H9 (cell line): ENCODE data around the gene KRTAP6-1. TPM values are rescaled to one million over a fixed set of nuclear protein-coding genes. Genes with fewer than 3 reads are reported as not detected.

Experiments
- DNase-seq: peaks from one replicate; pipeline ENCODE4 v3.0.0-alpha.2; 2017
- H2AFZ ChIP-seq: one replicate; pipeline ENCODE4 v1.6.1; 2013; ENCODE audit warnings: mild to moderate bottlenecking, low read length, control low read depth, moderate library complexity
- H2AK5ac ChIP-seq: 2 replicates; pipeline ENCODE4 v1.6.1; 2013; ENCODE audit warnings: low read length, control low read depth, mixed read lengths; ENCODE audit not compliant: insufficient read length
- H2BK120ac ChIP-seq: one replicate; pipeline ENCODE4 v1.6.1; 2013; ENCODE audit warnings: low read depth, mild to moderate bottlenecking, low read length, control low read depth, inconsistent platforms; ENCODE audit not compliant: poor library complexity, severe bottlenecking
- H2BK12ac ChIP-seq: 2 replicates; pipeline ENCODE4 v1.6.1; 2013; ENCODE audit warnings: low read length, control low read depth, mixed read lengths, low read depth; ENCODE audit not compliant: insufficient read length
- H2BK15ac ChIP-seq: 2 replicates; pipeline ENCODE4 v1.6.1; 2013; ENCODE audit warnings: low read depth, low read length, control low read depth
- H2BK20ac ChIP-seq: one replicate; pipeline ENCODE4 v1.6.1; 2013; ENCODE audit warnings: low read depth, mild to moderate bottlenecking, low read length, control low read depth, inconsistent platforms; ENCODE audit not compliant: poor library complexity, severe bottlenecking
- H2BK5ac ChIP-seq: 2 replicates; pipeline ENCODE4 v1.6.1; 2013; ENCODE audit warnings: low read length, control low read depth, mixed read lengths; ENCODE audit not compliant: insufficient read length
- H3K14ac ChIP-seq: 2 replicates; pipeline ENCODE4 v1.6.1; 2013; ENCODE audit warnings: low read length, control low read depth; ENCODE audit not compliant: insufficient read depth
- H3K18ac ChIP-seq: 2 replicates; pipeline ENCODE4 v1.6.1; 2013; ENCODE audit warnings: low read depth, mild to moderate bottlenecking, mixed read lengths, low read length, control low read depth; ENCODE audit not compliant: insufficient read length
- H3K23ac ChIP-seq: 2 replicates; pipeline ENCODE4 v1.6.1; 2013; ENCODE audit warnings: low read length, control low read depth, mixed read lengths, low read depth; ENCODE audit not compliant: insufficient read length
- H3K23me2 ChIP-seq: 2 replicates; pipeline ENCODE4 v1.6.1; 2013; ENCODE audit warnings: low read depth, mild to moderate bottlenecking, mixed read lengths, low read length, control low read depth; ENCODE audit not compliant: insufficient read length, poor library complexity, severe bottlenecking
- H3K27ac ChIP-seq: 2 replicates; pipeline ENCODE4 v1.5.1; 2013; ENCODE audit warnings: low read length, control low read depth, mixed read lengths, low read depth; ENCODE audit not compliant: insufficient read length
- H3K27me3 ChIP-seq: 2 replicates; pipeline ENCODE4 v1.6.1; 2013; ENCODE audit warnings: low read length, control low read depth, inconsistent platforms; ENCODE audit not compliant: insufficient read depth
- H3K4ac ChIP-seq: 2 replicates; pipeline ENCODE4 v1.6.1; 2013; ENCODE audit warnings: low read depth, mild to moderate bottlenecking, control low read depth, inconsistent platforms, low read length, moderate library complexity
- H3K4me1 ChIP-seq: 2 replicates; pipeline ENCODE4 v1.6.1; 2013; ENCODE audit warnings: low read length, control low read depth, inconsistent platforms; ENCODE audit not compliant: insufficient read depth
- H3K4me2 ChIP-seq: 2 replicates; pipeline ENCODE4 v1.6.1; 2013; ENCODE audit warnings: low read length, control low read depth, mixed read lengths; ENCODE audit not compliant: insufficient read length, insufficient read depth
- H3K56ac ChIP-seq: 2 replicates; pipeline ENCODE4 v1.6.1; 2013; ENCODE audit warnings: low read depth, mild to moderate bottlenecking, mixed read lengths, low read length, control low read depth; ENCODE audit not compliant: insufficient read length
- H3K79me1 ChIP-seq: 2 replicates; pipeline ENCODE4 v1.6.1; 2013; ENCODE audit warnings: low read depth, mild to moderate bottlenecking, moderate library complexity, low read length, control low read depth, inconsistent platforms; ENCODE audit not compliant: insufficient read depth, poor library complexity, severe bottlenecking
- H3K79me2 ChIP-seq: 2 replicates; pipeline ENCODE4 v1.6.1; 2013; ENCODE audit warnings: low read length, control low read depth, inconsistent platforms; ENCODE audit not compliant: insufficient read depth
- H3K9ac ChIP-seq: 2 replicates; pipeline ENCODE4 v1.6.1; 2013; ENCODE audit warnings: low read length, control low read depth, mixed read lengths; ENCODE audit not compliant: insufficient read length; ENCODE audit errors: extremely low read depth
- H3K9me3 ChIP-seq: one replicate; pipeline ENCODE4 v1.6.1; 2013; ENCODE audit warnings: low read depth, low read length, inconsistent platforms; ENCODE audit not compliant: control insufficient read depth
- H3T11ph ChIP-seq: one replicate; pipeline ENCODE4 v1.6.1; 2013; ENCODE audit warnings: mild to moderate bottlenecking, low read length, control low read depth, inconsistent platforms
- H4K20me1 ChIP-seq: one replicate; pipeline ENCODE4 v1.6.1; 2013; ENCODE audit not compliant: control insufficient read depth, insufficient read length, insufficient read depth
- H4K5ac ChIP-seq: 2 replicates; pipeline ENCODE4 v1.6.1; 2013; ENCODE audit warnings: low read depth, mild to moderate bottlenecking, mixed read lengths, low read length, control low read depth; ENCODE audit not compliant: insufficient read length
- H4K8ac ChIP-seq: replicated peaks from 2 replicates; pipeline ENCODE4 v1.6.1; 2013; ENCODE audit warnings: low read length, control low read depth, mixed read lengths, low read depth; ENCODE audit not compliant: insufficient read length
- H4K91ac ChIP-seq: 2 replicates; pipeline ENCODE4 v1.6.1; 2013; ENCODE audit warnings: low read depth, mild to moderate bottlenecking, moderate library complexity, mixed read lengths, low read length, control low read depth; ENCODE audit not compliant: insufficient read length
- H3K27ac Mint-ChIP-seq, 3 experiments: 2 replicates in 2 of 3; 3 replicates in 1 of 3; pipeline ENCODE4 v1.8.0; 2020 to 2021; ENCODE audit warnings: mixed read lengths in 3 of 3, mild to moderate bottlenecking in 1 of 3, moderate library complexity in 1 of 3
- H3K27me3 Mint-ChIP-seq: 2 replicates; pipeline ENCODE4 v1.8.0; 2021; ENCODE audit warnings: low read depth, mild to moderate bottlenecking, moderate library complexity, mixed read lengths
- H3K36me3 Mint-ChIP-seq, 3 experiments: 2 replicates in 2 of 3; 3 replicates in 1 of 3; pipeline ENCODE4 v1.8.0; 2020 to 2021; ENCODE audit warnings: low read depth in 3 of 3, mixed read lengths in 3 of 3; ENCODE audit not compliant: insufficient read depth in 1 of 3
- H3K4me1 Mint-ChIP-seq, 2 experiments: 2 replicates each; pipeline ENCODE4 v1.8.0; 2020; ENCODE audit warnings: mixed read lengths in 2 of 2
- H3K4me3 Mint-ChIP-seq, 2 experiments: 2 replicates in 1 of 2; 3 replicates in 1 of 2; pipeline ENCODE4 v1.8.0; 2020 to 2021; ENCODE audit warnings: mild to moderate bottlenecking in 2 of 2, mixed read lengths in 2 of 2, moderate library complexity in 1 of 2
- H3K9me3 Mint-ChIP-seq, 2 experiments: 2 replicates in 1 of 2; 3 replicates in 1 of 2; pipeline ENCODE4 v1.8.0; 2020; ENCODE audit warnings: mild to moderate bottlenecking in 2 of 2, mixed read lengths in 2 of 2, moderate library complexity in 1 of 2
- WGBS: extraction: QIAGEN DNeasy Blood & Tissue Kit; methylation state at CpG from one replicate; pipeline ENCODE4 v1.1.7; 2013; ENCODE audit warnings: missing lambda C conversion rate, low lambda C conversion rate, mixed read lengths; ENCODE audit not compliant: insufficient read length; ENCODE audit errors: extremely low coverage; 5-methylcytosine and 5-hydroxymethylcytosine counted together
- total RNA-seq: library from RNA; stranded (reverse); gene quantifications from 2 replicates; pipeline ENCODE4 v1.2.1, GENCODE V29; 2021
- TF ChIP-seq, protein P1 (sequence below): fragments of 200-600 bp; sonication (generic); conservative IDR thresholded peaks from 3 replicates; pipeline ENCODE4 v1.8.0; 2021; ENCODE audit warnings: antibody characterized with exemption, mild to moderate bottlenecking

The KRTAP6-1 gene
- total RNA-seq, 1 experiment from 2014 or later, result not detected

DNA sequence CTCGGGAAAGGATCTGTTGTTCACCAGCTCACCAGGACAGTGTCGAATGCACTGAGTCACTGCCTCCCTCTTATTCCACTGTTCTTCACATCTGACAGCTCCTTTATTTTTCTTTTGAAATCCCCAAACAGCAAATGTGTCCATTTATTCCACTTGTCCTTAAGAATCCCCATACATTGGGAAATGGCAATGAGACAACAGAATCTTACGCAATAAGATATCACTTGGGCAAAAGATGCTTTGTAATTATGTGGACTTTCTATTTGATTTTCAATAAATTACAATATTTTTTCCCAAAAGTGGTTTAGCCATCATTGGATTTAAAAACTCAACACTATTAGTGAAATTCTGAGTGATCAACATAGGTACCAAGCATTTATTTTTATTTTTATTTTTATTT is 25.0 kb upstream of the KRTAP6-1 start:
- no peak overlapping the region for H3K4me3 Mint-ChIP-seq
- H2AFZ ChIP-seq, result no peak overlapping the region
- H3K23ac ChIP-seq, result no peak overlapping the region
- no peaks in the 10 kb centered on the region for H3K4me1 ChIP-seq
- H4K5ac ChIP-seq, result no peak overlapping the region
- H2BK15ac ChIP-seq, result no peak overlapping the region
- H3T11ph ChIP-seq, result no peak overlapping the region
- no peak overlapping the region for H4K8ac ChIP-seq
- no peak overlapping the region for H3K18ac ChIP-seq
- H3K56ac ChIP-seq, result no peak overlapping the region
- H2BK20ac ChIP-seq, result no peak overlapping the region
- H2BK5ac ChIP-seq, result no peak overlapping the region
- no peak overlapping the region for H2BK12ac ChIP-seq
- no peaks in the 10 kb centered on the region for H3K4me1 Mint-ChIP-seq
- no peak overlapping the region for H3K4ac ChIP-seq
- no peak overlapping the region for H4K91ac ChIP-seq
- H3K9ac ChIP-seq, result no peak overlapping the region
- no peaks in the 10 kb centered on the region for H3K9me3 ChIP-seq
- H3K36me3 Mint-ChIP-seq, result peaks cover 0 to 19% (median 0%) of the 10 kb centered on the region in 3 experiments; a peak in 2 of 7 replicates
- no peak overlapping the region for H2BK120ac ChIP-seq
- H3K27ac Mint-ChIP-seq, result no peak overlapping the region
- no peaks in the 10 kb centered on the region for H4K20me1 ChIP-seq
- no CpG with 5 or more reads among the region's 3 CpGs for WGBS
- peaks cover 0 to 24% of the 10 kb centered on the region in 2 experiments; a peak in 2 of 5 replicates for H3K9me3 Mint-ChIP-seq
- no peak overlapping the region for H3K4me2 ChIP-seq
- H3K23me2 ChIP-seq, result no peaks in the 10 kb centered on the region
- no peaks in the 10 kb centered on the region for H3K79me1 ChIP-seq
- H3K27me3 ChIP-seq, result no peaks in the 10 kb centered on the region
- no peak for DNase-seq
- H3K27me3 Mint-ChIP-seq, result no peaks in the 10 kb centered on the region; the same call in 1 of the 2 replicates
- no peak overlapping the region for H3K14ac ChIP-seq
- H3K79me2 ChIP-seq, result no peaks in the 10 kb centered on the region
- no peak overlapping the region for H3K27ac ChIP-seq
- H2AK5ac ChIP-seq, result no peak overlapping the region
- TF ChIP-seq, protein P1, sequence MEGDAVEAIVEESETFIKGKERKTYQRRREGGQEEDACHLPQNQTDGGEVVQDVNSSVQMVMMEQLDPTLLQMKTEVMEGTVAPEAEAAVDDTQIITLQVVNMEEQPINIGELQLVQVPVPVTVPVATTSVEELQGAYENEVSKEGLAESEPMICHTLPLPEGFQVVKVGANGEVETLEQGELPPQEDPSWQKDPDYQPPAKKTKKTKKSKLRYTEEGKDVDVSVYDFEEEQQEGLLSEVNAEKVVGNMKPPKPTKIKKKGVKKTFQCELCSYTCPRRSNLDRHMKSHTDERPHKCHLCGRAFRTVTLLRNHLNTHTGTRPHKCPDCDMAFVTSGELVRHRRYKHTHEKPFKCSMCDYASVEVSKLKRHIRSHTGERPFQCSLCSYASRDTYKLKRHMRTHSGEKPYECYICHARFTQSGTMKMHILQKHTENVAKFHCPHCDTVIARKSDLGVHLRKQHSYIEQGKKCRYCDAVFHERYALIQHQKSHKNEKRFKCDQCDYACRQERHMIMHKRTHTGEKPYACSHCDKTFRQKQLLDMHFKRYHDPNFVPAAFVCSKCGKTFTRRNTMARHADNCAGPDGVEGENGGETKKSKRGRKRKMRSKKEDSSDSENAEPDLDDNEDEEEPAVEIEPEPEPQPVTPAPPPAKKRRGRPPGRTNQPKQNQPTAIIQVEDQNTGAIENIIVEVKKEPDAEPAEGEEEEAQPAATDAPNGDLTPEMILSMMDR, result no peak
